ENCODE results near the gene PKD2. TPM values are rescaled to one million over a fixed set of nuclear protein-coding genes. Genes with fewer than 3 reads are reported as not detected.

PKD2 gene
- total and polyA plus RNA-seq, 2 donors: 9.9 to 11.6 TPM

GRCh38 chr4:88087004-88087403, 79.6 kb downstream of the PKD2 start:
- 97% methylated on average over 1 of the region's 1 CpG for whole genome bisulfite sequencing
- Histone ChIP-seq H3K4me3 (ENCODE audit: low read length in 2 of 2) (no peak overlapping the region), H3K4me1 (ENCODE audit: control insufficient read depth in 2 of 2, insufficient read depth in 2 of 2, low read length in 2 of 2) (no peaks in the 10 kb centered on the region), H3K9me3 (ENCODE audit: control insufficient read depth in 2 of 2, insufficient read depth in 1 of 2, low read length in 1 of 2) (no peaks in the 10 kb centered on the region), H3K27ac (ENCODE audit: low read depth in 1 of 2, low read length in 1 of 2) (no peak overlapping the region), H3K27me3 (ENCODE audit: control insufficient read depth in 2 of 2, insufficient read depth in 1 of 2, low read length in 1 of 2) (no peaks in the 10 kb centered on the region), H3K36me3 (ENCODE audit: control insufficient read depth in 2 of 2, insufficient read depth in 2 of 2, low read length in 1 of 2) (no peaks in the 10 kb centered on the region)
- no peak for DNase-seq (ENCODE audit: low read depth in 6 of 9, low spot score in 9 of 9)

GRCh38 chr4:88090898-88091297, 83.5 kb downstream of the PKD2 start:
- DNase-seq (ENCODE audit: low read depth in 6 of 9, low spot score in 9 of 9): no peak
- Histone ChIP-seq H3K4me1 (ENCODE audit: control insufficient read depth in 2 of 2, insufficient read depth in 2 of 2, low read length in 2 of 2) (no peaks in the 10 kb centered on the region), H3K9me3 (ENCODE audit: control insufficient read depth in 2 of 2, insufficient read depth in 1 of 2, low read length in 1 of 2) (no peaks in the 10 kb centered on the region), H3K36me3 (ENCODE audit: control insufficient read depth in 2 of 2, insufficient read depth in 2 of 2, low read length in 1 of 2) (no peaks in the 10 kb centered on the region), H3K27ac (ENCODE audit: low read depth in 1 of 2, low read length in 1 of 2) (no peak overlapping the region), H3K27me3 (ENCODE audit: control insufficient read depth in 2 of 2, insufficient read depth in 1 of 2, low read length in 1 of 2) (no peaks in the 10 kb centered on the region), H3K4me3 (ENCODE audit: low read length in 2 of 2) (no peak overlapping the region)

DNA sequence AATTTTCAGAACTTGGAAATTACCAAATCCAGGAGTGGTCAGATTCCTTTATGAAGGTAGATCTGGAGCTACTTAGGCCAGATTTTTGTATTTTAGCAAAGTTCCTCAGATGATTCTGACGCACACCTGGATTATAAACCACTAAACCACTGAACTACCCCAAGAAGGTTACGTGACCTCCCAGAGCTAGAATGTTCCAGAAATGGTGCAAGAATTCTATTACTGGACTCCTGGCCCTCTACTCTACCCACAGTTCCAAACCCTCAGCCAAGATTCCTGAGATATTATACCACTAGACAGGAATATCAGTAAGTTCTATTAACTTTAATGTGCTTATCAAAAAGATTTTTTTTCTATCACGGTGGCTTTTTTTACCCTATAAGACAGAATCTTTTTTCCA, 83.9 kb downstream of the PKD2 start:
- Histone ChIP-seq H3K27me3 (ENCODE audit: control insufficient read depth in 2 of 2, insufficient read depth in 1 of 2, low read length in 1 of 2) (no peaks in the 10 kb centered on the region), H3K4me1 (ENCODE audit: control insufficient read depth in 2 of 2, insufficient read depth in 2 of 2, low read length in 2 of 2) (no peaks in the 10 kb centered on the region), H3K9me3 (ENCODE audit: control insufficient read depth in 2 of 2, insufficient read depth in 1 of 2, low read length in 1 of 2) (no peaks in the 10 kb centered on the region), H3K4me3 (ENCODE audit: low read length in 2 of 2) (no peak overlapping the region), H3K36me3 (ENCODE audit: control insufficient read depth in 2 of 2, insufficient read depth in 2 of 2, low read length in 1 of 2) (no peaks in the 10 kb centered on the region), H3K27ac (ENCODE audit: low read depth in 1 of 2, low read length in 1 of 2) (no peak overlapping the region)
- no peak for DNase-seq (ENCODE audit: low read depth in 6 of 9, low spot score in 9 of 9)
- WGBS: 87% methylated on average over 3 of the region's 3 CpGs

- no peaks in the 10 kb centered on the region for H3K4me1 ChIP-seq (ENCODE audit: control insufficient read depth in 2 of 2, insufficient read depth in 2 of 2, low read length in 2 of 2)
Observed at GRCh38 chr4:88093874-88094273, 86.4 kb downstream of the PKD2 start.

DNA sequence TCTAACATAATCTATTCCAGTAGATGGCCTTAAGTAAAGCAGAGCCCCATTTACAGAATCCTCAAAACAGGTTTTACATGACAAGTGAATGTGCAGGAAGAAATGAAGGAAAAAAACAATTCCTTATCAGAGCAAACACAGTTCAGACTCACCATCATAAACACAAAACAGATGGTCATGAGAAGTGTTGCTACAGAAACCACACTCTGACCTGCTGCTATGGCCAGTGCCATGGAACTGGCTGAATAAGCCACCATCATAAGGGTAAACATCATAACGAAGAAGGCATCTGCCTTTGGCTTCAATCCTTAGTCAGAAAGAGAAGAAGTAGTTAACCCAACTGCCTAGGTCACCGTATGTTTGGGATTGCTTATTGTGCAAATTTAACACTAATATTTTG, 89.9 kb downstream of the PKD2 start:
- Histone ChIP-seq H3K4me1 (ENCODE audit: control insufficient read depth in 2 of 2, insufficient read depth in 2 of 2, low read length in 2 of 2) (no peaks in the 10 kb centered on the region), H3K4me3 (ENCODE audit: low read length in 2 of 2) (no peak overlapping the region), H3K27ac (ENCODE audit: low read depth in 1 of 2, low read length in 1 of 2) (no peak overlapping the region), H3K27me3 (ENCODE audit: control insufficient read depth in 2 of 2, insufficient read depth in 1 of 2, low read length in 1 of 2) (no peaks in the 10 kb centered on the region), H3K36me3 (ENCODE audit: control insufficient read depth in 2 of 2, insufficient read depth in 2 of 2, low read length in 1 of 2) (no peaks in the 10 kb centered on the region), H3K9me3 (ENCODE audit: control insufficient read depth in 2 of 2, insufficient read depth in 1 of 2, low read length in 1 of 2) (no peaks in the 10 kb centered on the region)
- DNase-seq (ENCODE audit: low read depth in 6 of 9, low spot score in 9 of 9): no peak
- 96% methylated on average over 2 of the region's 2 CpGs for WGBS

More at GRCh38 chr4:88093874-88094273, 86.4 kb downstream of the PKD2 start:
- no peak overlapping the region for H3K27ac ChIP-seq (ENCODE audit: low read depth in 1 of 2, low read length in 1 of 2)
- DNase-seq (ENCODE audit: low read depth in 6 of 9, low spot score in 9 of 9): no peak
- H3K36me3 ChIP-seq (ENCODE audit: control insufficient read depth in 2 of 2, insufficient read depth in 2 of 2, low read length in 1 of 2): no peaks in the 10 kb centered on the region
- no peak overlapping the region for H3K4me3 ChIP-seq (ENCODE audit: low read length in 2 of 2)
- no peaks in the 10 kb centered on the region for H3K27me3 ChIP-seq (ENCODE audit: control insufficient read depth in 2 of 2, insufficient read depth in 1 of 2, low read length in 1 of 2)
- WGBS: 95% methylated on average over 5 of the region's 5 CpGs
- H3K9me3 ChIP-seq (ENCODE audit: control insufficient read depth in 2 of 2, insufficient read depth in 1 of 2, low read length in 1 of 2): no peaks in the 10 kb centered on the region

- 96% methylated on average over 3 of the region's 3 CpGs for WGBS
Observed at GRCh38 chr4:88097781-88098180, 90.3 kb downstream of the PKD2 start.

GRCh38 chr4:88098993-88099752, 91.7 kb downstream of the PKD2 start:
- Histone ChIP-seq H3K4me1 (ENCODE audit: control insufficient read depth in 2 of 2, insufficient read depth in 2 of 2, low read length in 2 of 2) (no peaks in the 10 kb centered on the region), H3K27ac (ENCODE audit: low read depth in 1 of 2, low read length in 1 of 2) (no peak overlapping the region), H3K36me3 (ENCODE audit: control insufficient read depth in 2 of 2, insufficient read depth in 2 of 2, low read length in 1 of 2) (no peaks in the 10 kb centered on the region), H3K4me3 (ENCODE audit: low read length in 2 of 2) (no peak overlapping the region), H3K27me3 (ENCODE audit: control insufficient read depth in 2 of 2, insufficient read depth in 1 of 2, low read length in 1 of 2) (no peaks in the 10 kb centered on the region), H3K9me3 (ENCODE audit: control insufficient read depth in 2 of 2, insufficient read depth in 1 of 2, low read length in 1 of 2) (no peaks in the 10 kb centered on the region)
- DNase-seq (ENCODE audit: low read depth in 6 of 9, low spot score in 9 of 9): no peak
- 62% methylated on average over 4 of the region's 4 CpGs for WGBS

More at GRCh38 chr4:88097781-88098180, 90.3 kb downstream of the PKD2 start:
- no peaks in the 10 kb centered on the region for H3K9me3 ChIP-seq (ENCODE audit: control insufficient read depth in 2 of 2, insufficient read depth in 1 of 2, low read length in 1 of 2)
- H3K4me3 ChIP-seq (ENCODE audit: low read length in 2 of 2): no peak overlapping the region
- H3K4me1 ChIP-seq (ENCODE audit: control insufficient read depth in 2 of 2, insufficient read depth in 2 of 2, low read length in 2 of 2): no peaks in the 10 kb centered on the region
- DNase-seq (ENCODE audit: low read depth in 6 of 9, low spot score in 9 of 9): no peak
- no peaks in the 10 kb centered on the region for H3K27me3 ChIP-seq (ENCODE audit: control insufficient read depth in 2 of 2, insufficient read depth in 1 of 2, low read length in 1 of 2)
- H3K27ac ChIP-seq (ENCODE audit: low read depth in 1 of 2, low read length in 1 of 2): no peak overlapping the region
- H3K36me3 ChIP-seq (ENCODE audit: control insufficient read depth in 2 of 2, insufficient read depth in 2 of 2, low read length in 1 of 2): no peaks in the 10 kb centered on the region

DNA sequence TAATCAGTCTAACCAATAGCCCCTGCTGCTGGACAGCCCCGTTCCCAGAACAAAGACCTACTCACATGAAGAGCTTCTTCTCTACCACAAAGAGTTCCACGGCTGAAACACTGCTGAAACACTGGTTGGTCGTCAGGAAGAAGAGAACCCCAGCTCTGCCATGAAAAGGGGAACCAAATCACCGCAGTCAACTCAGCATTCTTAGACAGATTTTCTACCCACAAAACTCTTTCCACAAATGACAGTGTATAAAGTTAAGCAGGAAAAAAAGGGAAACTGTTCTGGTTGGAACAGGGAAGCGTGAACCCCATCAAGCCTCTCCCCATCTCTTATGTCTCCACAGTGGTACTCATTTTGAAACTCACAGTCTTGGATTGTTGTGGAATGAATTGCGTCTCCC, 93.7 kb downstream of the PKD2 start:
- H3K27ac ChIP-seq (ENCODE audit: low read depth in 1 of 2, low read length in 1 of 2): no peak overlapping the region
- no peaks in the 10 kb centered on the region for H3K9me3 ChIP-seq (ENCODE audit: control insufficient read depth in 2 of 2, insufficient read depth in 1 of 2, low read length in 1 of 2)
- WGBS: 37% methylated on average over 6 of the region's 6 CpGs
- H3K27me3 ChIP-seq (ENCODE audit: control insufficient read depth in 2 of 2, insufficient read depth in 1 of 2, low read length in 1 of 2): no peaks in the 10 kb centered on the region
- H3K4me3 ChIP-seq (ENCODE audit: low read length in 2 of 2): no peak overlapping the region
- no peaks in the 10 kb centered on the region for H3K36me3 ChIP-seq (ENCODE audit: control insufficient read depth in 2 of 2, insufficient read depth in 2 of 2, low read length in 1 of 2)
- peak in 1 of 9 donors; percentile 12 for DNase-seq (ENCODE audit: low read depth in 6 of 9, low spot score in 9 of 9)
- H3K4me1 ChIP-seq (ENCODE audit: control insufficient read depth in 2 of 2, insufficient read depth in 2 of 2, low read length in 2 of 2): no peaks in the 10 kb centered on the region

DNA sequence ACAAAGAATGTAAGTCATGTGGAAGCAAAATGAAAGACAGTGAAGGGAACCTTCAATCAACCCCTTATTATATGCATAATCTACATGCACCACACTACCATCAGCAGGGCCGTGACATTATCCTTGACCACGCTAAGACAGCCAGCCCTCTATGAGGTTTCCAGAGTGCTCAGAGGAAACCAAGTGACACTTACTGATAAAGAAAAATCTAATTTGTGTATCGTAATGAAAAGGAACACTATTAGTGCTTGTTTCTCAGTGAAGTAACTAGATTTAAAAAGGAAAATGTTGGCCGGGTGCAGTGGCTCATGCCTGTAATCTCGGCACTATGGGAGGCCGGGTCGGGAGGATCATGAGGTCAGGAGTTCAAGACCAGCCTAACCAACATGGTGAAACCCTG, 94.6 kb downstream of the PKD2 start:
- H3K27me3 ChIP-seq (ENCODE audit: control insufficient read depth in 2 of 2, insufficient read depth in 1 of 2, low read length in 1 of 2): no peaks in the 10 kb centered on the region
- H3K4me1 ChIP-seq (ENCODE audit: control insufficient read depth in 2 of 2, insufficient read depth in 2 of 2, low read length in 2 of 2): no peaks in the 10 kb centered on the region
- WGBS: 93% methylated on average over 7 of the region's 7 CpGs

More for the DNA sequence above, 94.6 kb downstream of the PKD2 start:
- H3K4me3 ChIP-seq (ENCODE audit: low read length in 2 of 2): no peak overlapping the region
- no peak for DNase-seq (ENCODE audit: low read depth in 6 of 9, low spot score in 9 of 9)
- no peaks in the 10 kb centered on the region for H3K36me3 ChIP-seq (ENCODE audit: control insufficient read depth in 2 of 2, insufficient read depth in 2 of 2, low read length in 1 of 2)
- H3K9me3 ChIP-seq (ENCODE audit: control insufficient read depth in 2 of 2, insufficient read depth in 1 of 2, low read length in 1 of 2): no peaks in the 10 kb centered on the region
- no peak overlapping the region for H3K27ac ChIP-seq (ENCODE audit: low read depth in 1 of 2, low read length in 1 of 2)
